Neural cell (in vitro differentiated cells): Measurements from ENCODE around the gene CANX.

Experiments
- EP300 ChIP-seq: fragments of 450-650 bp; conservative IDR thresholded peaks from 2 replicates; pipeline ENCODE4 v1.6.1; 2014; ENCODE audit warnings: antibody characterized with exemption, mild to moderate bottlenecking, moderate library complexity; ENCODE audit not compliant: poor library complexity, severe bottlenecking
- EZH2 ChIP-seq: fragments of 200-600, 300-800 bp; shearing (Covaris generic), sonication (generic); IDR thresholded peaks from 2 replicates; pipeline ENCODE4 v1.6.1; 2014; ENCODE audit warnings: antibody characterized with exemption, low read length, borderline replicate concordance, mild to moderate bottlenecking; ENCODE audit not compliant: insufficient read depth, poor library complexity, severe bottlenecking
- POLR2AphosphoS5 ChIP-seq: IDR thresholded peaks from 2 replicates; pipeline ENCODE4 v1.6.1; 2012
- TAF1 ChIP-seq: IDR thresholded peaks from 2 replicates; pipeline ENCODE4 v1.6.1; 2012; ENCODE audit warnings: low read depth
- TF ChIP-seq, protein P1 (sequence below): fragments of 450-650 bp; IDR thresholded peaks from 2 replicates; pipeline ENCODE4 v1.5.1; 2014; ENCODE audit warnings: antibody characterized with exemption, mild to moderate bottlenecking, moderate library complexity; ENCODE audit not compliant: poor library complexity, severe bottlenecking
- TF ChIP-seq, protein P2 (sequence below): IDR thresholded peaks from 2 replicates; pipeline ENCODE4 v1.6.1; 2012; ENCODE audit warnings: borderline replicate concordance

DNA sequence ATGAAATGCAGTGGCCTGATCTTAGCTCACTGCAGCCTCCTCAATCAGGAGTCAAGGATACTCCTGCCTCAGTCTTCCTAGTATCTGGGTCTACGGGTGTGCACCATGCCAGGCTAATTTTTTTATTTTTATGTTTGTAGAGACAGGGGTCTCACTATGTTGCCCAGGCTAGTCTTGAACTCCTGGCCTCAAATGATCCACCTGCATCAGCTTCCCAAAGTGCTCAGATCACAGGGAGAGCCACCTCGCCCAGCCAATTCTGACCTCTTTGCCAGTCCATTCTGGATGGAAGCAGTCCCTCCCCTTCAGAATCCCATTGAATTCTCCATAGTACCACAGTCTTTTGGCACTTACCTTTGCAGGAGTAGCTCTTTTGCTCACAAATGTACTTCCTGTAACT lies 1.7 kb upstream of the CANX start:
- TF ChIP-seq, protein P1, sequence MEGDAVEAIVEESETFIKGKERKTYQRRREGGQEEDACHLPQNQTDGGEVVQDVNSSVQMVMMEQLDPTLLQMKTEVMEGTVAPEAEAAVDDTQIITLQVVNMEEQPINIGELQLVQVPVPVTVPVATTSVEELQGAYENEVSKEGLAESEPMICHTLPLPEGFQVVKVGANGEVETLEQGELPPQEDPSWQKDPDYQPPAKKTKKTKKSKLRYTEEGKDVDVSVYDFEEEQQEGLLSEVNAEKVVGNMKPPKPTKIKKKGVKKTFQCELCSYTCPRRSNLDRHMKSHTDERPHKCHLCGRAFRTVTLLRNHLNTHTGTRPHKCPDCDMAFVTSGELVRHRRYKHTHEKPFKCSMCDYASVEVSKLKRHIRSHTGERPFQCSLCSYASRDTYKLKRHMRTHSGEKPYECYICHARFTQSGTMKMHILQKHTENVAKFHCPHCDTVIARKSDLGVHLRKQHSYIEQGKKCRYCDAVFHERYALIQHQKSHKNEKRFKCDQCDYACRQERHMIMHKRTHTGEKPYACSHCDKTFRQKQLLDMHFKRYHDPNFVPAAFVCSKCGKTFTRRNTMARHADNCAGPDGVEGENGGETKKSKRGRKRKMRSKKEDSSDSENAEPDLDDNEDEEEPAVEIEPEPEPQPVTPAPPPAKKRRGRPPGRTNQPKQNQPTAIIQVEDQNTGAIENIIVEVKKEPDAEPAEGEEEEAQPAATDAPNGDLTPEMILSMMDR, result no peak
- no peak for TF ChIP-seq EZH2
- no peak for TF ChIP-seq EP300
- no peak for TF ChIP-seq TAF1
- TF ChIP-seq, protein P2, sequence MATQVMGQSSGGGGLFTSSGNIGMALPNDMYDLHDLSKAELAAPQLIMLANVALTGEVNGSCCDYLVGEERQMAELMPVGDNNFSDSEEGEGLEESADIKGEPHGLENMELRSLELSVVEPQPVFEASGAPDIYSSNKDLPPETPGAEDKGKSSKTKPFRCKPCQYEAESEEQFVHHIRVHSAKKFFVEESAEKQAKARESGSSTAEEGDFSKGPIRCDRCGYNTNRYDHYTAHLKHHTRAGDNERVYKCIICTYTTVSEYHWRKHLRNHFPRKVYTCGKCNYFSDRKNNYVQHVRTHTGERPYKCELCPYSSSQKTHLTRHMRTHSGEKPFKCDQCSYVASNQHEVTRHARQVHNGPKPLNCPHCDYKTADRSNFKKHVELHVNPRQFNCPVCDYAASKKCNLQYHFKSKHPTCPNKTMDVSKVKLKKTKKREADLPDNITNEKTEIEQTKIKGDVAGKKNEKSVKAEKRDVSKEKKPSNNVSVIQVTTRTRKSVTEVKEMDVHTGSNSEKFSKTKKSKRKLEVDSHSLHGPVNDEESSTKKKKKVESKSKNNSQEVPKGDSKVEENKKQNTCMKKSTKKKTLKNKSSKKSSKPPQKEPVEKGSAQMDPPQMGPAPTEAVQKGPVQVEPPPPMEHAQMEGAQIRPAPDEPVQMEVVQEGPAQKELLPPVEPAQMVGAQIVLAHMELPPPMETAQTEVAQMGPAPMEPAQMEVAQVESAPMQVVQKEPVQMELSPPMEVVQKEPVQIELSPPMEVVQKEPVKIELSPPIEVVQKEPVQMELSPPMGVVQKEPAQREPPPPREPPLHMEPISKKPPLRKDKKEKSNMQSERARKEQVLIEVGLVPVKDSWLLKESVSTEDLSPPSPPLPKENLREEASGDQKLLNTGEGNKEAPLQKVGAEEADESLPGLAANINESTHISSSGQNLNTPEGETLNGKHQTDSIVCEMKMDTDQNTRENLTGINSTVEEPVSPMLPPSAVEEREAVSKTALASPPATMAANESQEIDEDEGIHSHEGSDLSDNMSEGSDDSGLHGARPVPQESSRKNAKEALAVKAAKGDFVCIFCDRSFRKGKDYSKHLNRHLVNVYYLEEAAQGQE, result no peak
- no peak for TF ChIP-seq POLR2AphosphoS5
